GM21381 (cell line): ENCODE measurements around the gene MYBBP1A.

Experiments used
- ATAC-seq: cut with Tn5 transposase; IDR thresholded peaks from one replicate; pipeline ENCODE4 v1.9.1; 2021; ENCODE audit warnings: mild to moderate bottlenecking, moderate library complexity; ENCODE audit not compliant: unreplicated experiment

The MYBBP1A gene

DNA sequence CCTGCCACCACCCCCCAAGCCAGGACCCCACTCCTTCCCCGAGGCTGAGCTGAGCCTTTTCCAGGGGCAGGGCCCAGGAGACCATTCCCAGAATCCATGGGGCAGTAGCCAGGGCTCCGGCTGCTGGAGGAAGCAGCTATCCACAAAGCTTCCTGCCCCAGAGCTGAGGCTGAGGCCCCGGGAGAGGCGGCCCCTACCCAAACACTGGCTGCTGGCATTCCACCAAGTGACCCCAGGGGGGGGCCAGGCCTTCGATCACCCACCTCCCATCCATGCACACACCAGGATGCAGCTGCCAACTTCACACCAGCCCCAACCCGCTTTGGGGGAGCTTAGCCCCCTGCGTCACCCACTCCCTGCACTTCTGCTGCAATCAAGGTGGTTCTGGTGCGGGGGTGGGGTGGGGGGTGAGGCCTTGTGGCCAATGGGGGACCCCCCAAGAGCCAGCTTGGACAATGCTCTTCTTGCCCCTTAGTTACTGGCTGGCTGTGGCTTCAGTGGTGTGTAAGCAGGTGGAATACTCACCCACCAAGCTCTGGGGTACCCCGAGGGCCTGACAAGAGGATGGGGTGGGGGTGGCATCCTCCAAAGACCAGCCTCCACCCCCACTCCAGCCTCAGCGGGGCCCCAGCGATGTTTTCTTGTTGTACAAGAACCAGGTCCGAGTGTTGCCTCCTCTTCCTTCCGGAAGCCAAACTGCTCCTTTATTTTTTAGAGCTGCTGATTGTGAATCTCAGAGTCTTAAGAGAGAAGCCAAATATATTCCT lies 16.8 kb downstream of the MYBBP1A start:
- no peak for ATAC-seq

DNA sequence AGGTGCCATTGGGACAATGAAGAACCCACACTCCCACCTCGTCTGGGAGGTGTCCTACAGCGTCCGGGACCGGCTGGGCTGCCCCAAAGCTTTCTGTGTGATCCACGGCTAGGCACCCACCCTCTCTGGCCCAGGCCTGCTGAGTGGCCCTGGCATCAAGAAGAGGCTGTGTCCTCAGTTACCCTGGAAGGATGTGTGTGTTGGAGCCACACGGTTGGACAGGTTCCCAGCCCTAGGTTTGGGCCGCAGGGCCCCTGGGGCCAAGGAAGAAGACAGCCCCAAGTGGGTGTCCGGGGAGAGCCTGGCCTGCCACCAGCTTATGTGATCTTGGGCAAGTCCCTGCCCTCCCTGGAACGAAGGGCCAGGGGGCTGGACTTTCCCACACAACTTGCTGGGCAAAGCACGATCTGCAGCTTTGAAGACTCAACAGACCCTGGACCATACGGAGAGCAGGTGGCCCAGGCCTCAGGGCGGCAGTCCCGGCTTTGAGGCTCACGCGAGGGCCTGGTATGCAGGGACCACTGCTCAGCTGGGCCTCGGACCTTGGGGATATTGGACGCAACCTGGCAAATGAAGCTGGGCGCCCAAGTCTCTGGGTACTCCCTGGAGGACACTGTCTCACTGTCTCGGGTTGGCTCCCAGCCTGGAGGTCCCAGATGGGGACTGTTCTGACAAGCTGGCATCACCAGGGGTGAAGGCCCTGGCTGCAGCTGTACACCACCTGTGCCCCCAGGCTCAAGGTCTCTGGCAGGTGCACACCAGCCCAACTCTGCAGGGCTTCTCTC lies 17.5 kb downstream of the MYBBP1A start:
- no peak for ATAC-seq

DNA sequence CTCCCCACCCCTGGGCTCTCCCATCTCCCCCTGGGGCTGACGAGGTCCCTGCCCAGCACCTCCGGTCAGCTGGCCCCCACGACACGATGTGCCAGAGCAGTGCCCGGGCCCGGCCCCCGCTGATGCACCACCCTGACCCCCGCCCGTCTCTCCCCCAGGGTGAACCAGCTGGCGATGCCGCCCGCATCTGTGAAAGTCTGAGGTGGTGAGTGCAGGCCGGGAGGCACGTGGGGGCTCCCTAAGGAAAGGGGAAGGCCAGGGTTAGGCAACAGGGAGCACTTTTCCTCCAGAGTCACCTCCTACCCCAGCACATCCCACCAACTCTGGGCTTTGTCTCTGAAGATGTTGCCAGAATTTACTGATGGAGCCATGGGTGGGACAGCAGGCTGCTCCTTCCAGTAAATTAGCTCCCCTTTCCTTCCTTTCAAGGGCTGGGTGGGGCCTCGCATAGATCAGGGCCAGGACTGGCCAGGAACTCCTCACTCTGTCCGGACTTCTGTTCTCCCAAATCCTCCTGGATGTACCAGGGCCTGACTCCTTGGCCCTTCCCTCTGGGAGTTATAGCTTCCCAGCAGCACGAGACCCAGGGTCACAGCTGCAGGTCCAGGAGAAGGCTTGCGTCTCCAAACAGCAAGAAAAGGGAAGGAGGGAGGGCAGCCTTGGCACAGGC lies 18.3 kb downstream of the MYBBP1A start:
- no peak for ATAC-seq

DNA sequence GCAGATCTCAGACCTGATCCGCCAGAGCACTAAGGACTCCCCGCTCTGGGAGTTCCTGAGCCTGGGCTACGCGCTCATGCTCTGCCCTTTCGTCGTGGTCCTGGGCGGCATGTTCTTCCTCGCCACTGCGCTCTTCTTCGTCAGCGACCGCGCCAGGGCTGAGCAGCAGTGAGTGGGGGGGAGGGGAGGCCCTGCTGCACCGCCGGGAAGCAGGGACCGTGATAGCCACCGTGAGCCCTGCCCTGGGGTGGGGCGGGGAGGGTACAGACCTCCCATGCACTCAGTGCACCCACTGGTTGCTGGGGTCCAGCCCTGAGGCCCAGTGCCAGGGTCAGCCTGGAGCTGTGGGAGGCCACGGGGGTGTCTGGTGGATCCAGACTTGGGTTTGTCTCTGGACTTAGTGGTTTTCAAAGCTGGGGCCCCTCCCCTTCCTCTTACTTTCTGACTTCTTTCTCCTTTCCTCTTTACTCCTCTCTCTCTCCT lies 18.9 kb downstream of the MYBBP1A start:
- no peak for ATAC-seq

DNA sequence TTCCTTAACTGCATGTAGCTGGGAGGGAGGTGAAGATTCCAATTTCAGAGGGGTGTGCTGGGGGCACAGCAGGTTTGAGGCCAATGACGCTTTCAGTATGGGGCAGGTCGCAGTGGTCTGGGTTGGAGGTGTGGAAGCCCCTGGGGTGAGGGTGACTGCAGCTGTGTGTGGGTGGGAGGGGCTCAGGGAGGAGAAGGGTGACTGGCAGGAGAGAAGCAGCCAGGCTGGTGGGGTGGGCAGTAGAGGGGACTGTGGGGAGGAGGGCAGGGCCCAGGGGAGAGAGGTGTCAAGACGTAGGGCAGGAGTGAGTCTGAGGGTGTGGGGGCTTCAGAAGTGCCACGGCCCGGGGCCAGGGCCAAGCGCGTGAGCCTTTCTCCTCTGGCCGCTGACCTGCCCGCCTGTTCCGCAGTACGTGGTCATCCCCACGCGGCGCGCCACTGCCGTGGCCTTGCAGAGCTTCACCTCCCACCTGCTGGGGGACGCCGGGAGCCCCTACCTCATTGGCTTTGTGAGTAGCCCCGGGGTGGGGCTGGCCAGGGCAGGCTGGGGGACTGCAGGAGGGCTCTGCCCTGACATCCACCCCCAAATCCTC lies 19.4 kb downstream of the MYBBP1A start:
- ATAC-seq: no peak

DNA sequence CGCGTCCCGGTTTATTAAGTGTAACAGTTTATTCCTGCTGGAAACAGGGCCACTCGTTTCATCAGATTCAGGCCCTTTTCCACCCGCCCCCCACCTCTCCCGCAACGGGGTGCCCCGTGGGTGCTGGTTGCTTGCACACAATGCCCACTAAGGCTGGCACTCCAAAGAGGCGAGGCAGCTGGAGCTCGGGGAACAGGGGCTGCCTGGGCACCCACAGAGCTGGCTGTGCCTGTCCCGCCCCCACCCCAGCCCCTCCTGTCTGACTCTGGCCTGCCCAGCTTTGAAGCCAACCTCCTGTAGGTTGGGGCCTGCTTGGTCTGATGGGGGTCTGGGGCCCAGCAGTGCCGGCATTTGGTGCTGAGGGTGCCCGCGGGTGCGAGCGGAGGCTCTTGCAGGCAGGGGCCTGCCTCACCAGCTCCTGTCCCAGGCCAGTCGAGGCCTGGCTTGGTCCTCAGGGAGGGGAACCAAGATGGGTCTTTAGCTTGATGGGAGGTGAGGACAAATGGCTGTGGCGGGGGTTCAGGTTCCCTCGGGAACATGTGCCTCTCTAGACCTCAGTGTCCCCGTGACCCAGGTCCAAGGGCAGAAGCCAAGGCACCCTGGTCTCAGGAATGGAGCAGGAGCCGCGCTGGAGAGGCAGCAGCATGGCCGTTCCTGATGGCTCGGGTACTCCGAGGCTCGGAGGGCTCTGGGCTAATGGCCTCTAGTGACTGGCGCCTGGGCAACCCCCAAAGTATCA lies 20.1 kb downstream of the MYBBP1A start:
- no peak for ATAC-seq

DNA sequence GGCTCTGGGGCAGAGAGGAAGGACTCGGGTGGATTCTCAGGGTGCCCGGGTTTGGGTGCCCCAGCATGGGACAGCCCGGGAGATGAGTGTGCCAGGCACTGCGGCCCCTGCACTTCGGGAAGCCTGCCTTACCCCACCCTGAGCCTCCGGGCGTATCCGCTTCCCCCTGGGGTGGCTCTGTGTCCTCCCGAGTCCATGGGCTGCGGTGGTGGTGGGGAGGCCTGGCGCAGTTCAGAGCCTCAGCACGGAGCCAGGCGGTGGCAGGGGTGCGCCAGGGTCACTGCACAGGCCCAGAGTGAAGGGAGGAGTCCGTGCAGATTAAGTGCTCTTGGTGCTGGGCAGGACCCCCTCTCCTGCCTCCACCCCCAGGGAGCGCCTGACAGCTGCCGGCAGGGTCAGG lies 20.7 kb downstream of the MYBBP1A start:
- ATAC-seq: no peak

DNA sequence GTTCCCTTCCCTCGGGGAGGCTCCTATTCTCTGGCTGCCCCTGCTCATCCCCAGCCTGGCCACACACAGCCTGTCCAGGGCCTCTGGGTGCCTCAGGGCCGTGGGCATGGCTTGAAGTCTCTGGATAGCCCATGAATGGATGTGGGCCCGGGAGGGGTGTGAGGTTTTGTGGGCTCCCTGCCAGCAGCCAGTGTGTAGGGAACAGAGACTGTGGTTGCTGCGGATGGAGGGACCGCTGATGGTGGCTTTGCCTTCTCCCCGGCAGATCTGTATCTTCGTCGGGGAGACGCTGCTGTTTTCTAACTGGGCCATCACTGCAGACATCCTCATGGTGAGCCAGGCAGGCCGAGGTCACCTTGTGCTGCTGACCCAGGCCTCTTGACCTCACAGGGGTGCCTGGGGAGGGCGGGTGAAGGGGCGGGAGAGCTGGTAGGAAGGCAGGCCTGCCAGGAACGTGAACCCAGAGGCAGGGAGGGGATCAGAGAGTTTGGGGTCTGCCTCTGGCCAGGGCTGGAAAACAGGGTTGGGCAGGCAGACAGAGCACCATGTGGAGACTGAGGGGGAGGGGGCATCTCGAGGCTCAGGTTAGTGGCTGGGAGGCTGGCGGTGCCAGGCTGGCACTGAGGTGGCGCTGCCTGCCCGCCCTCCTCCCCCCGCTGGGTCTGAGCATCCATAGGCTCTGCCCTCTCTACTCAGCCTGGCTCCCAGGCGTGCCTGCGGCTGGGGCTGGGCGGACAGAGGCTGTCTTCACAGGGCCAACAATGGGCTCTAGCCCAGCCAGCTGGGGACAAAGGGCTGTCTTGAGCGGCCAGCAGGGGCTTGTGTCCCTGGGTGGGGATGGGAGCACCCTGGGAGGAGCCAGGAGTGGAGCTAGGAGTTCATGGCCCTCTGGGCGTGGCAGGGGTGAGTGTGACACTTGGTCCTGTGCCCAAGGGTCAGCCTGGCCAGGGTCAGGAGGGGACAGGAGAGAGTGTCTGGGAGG lies 21.4 kb downstream of the MYBBP1A start:
- ATAC-seq: no peak

DNA sequence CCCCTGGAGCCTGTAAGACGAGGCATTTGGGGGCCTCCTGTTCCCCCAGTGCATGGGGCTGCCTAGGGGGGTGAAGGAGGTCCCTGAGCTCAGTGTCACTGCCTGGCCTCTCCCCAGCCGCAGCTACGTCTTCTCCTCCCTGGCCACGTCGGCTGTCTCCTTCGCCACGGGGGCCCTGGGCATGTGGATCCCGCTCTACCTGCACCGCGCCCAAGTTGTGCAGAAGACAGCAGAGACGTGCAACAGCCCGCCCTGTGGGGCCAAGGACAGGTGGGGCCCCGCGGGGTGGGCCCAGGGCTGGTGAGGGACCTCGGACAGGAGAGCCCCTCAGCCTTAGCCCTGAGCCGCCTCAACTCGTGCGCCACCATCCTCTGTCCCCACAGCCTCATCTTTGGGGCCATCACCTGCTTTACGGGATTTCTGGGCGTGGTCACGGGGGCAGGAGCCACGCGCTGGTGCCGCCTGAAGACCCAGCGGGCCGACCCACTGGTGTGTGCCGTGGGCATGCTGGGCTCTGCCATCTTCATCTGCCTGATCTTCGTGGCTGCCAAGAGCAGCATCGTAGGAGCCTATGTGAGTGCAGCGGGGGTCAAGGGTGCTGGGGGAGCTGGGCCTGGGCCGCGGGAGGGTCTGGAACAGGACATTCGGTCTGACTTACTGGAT lies 22.2 kb downstream of the MYBBP1A start:
- ATAC-seq: no peak

DNA sequence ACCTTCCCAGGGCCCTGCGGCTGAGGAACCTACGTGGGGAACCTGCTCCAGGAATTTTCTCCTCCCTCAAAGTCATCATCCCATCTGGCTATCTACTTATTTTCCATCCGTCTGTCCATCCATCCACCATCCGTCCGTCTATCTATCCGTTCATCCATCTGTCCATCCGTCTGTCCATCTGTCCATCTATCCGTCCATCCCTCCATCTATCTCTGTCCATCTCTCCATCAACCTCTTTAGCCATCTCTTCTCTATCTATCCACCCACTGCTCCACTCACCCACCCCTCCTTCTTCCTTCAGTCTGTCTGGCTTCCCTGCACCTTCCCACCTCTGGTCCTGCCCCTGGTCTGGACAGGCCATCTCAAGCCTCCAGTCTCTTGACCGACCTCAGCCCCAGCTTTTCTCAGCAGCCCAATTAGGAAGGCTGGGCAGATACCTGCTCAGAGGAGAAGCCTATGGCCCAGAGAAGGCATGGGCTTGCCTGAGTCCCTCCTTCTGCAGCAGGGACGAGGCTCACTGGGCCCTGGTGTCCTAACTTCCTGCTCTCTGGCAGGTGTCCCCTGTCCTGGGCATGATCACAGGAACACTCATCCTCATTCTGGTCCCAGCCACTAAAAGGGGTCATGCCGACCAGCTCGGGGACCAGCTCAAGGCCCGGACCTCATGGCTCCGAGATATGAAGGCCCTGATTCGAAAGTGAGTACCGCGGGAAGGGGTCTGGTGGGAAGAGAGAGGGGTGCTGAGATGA lies 23.0 kb downstream of the MYBBP1A start:
- ATAC-seq: no peak

DNA sequence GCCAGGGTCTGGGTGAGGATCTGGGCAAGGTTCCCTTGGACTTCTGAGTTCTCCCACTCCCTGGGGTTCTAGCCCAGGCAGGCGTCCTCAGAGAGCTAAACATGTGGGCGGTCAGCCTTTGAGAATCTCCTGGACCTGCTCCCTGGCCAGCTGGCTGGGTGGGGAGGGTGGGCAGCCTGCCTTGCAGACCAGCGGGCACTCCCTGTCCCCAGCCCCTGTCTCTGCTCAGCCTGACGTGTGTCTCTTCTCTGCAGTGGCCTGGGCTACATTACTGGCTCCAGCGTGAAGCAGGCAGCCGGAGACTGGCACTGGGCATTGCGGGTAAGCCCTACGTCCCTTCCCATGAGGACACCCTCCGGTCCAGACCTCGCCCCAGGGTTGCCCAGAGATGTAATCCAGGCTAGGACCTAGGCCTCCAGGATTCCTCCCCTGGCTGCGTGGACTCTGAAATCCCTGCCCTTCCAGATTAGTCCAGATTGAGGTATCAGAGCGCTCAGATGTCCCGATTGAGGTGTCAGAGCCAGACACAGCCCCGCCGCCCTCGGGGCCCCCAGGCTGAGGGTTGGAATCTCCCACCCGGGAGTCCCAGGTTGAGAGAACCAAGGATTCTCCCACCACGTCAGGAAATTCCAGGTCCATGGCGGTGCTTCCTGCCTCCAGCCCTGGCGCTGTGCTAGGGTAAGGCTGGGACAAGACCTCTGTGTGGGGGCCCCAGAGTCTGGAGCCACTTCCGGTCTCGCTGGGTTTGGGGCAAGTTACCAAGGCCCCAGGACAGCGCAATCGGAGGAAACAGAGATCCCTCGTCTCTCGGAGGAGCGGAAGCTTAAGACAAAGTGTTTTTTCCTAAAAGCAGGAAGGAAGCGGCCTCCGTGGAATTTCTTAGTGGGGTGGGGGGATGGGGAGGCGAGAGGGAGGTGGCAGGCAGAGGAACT lies 24.1 kb downstream of the MYBBP1A start:
- no peak for ATAC-seq

DNA sequence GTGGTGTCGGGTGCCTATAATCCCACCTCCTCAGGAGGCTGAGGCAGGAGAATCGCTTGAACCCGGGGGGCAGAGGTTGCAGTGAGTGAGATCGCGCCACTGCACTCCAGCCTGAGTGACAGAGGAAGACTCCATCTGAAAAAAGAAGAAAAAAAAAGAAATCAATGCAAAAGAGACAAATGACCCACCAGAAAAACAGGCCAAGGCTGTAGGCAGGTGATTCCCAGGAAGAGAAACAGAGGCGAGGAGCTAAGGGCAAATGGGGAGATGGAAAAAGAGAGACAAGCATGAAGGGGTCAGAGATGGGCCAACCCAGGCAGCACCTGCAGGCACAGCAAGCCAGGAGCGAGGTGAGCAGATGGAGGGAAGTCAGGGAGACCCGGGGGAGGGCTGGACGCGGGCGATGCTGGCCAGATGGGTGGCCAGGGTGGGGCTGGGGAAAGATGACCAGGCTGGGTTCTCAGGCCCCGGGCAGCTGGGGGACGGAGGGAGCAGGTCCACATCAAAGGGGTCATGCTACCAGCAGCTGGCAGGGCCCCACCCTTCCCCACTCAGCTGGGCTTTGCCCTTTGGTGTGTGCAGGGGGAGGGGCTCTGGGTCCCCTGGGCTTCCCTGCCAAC lies 25.5 kb downstream of the MYBBP1A start:
- no peak for ATAC-seq

DNA sequence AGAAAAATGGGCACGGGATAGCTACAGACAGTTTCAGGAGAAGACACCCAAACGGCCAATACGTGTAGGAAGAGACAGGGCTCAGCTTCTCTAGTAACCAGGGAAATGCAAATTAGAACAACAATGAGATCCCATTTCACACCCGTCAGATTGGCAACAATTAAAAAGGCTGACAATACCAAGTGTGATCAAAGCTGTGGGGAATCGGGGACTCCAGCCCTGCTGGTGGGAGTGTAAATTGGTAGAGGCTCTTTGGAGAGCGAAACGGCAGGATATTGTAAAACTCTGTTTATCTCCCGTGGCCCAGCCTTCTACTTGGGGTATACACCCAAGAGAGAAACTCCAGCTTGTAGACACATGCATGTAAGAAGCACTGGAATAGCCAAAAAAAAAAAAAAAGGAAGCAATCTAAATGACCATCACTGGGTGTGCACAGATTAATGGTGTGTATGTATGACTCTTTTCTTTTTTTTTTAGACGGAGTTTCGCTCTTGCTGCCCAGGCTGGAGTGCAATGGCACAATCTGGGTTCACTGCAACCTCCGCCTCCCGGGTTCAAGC lies 27.5 kb downstream of the MYBBP1A start:
- ATAC-seq: no peak

DNA sequence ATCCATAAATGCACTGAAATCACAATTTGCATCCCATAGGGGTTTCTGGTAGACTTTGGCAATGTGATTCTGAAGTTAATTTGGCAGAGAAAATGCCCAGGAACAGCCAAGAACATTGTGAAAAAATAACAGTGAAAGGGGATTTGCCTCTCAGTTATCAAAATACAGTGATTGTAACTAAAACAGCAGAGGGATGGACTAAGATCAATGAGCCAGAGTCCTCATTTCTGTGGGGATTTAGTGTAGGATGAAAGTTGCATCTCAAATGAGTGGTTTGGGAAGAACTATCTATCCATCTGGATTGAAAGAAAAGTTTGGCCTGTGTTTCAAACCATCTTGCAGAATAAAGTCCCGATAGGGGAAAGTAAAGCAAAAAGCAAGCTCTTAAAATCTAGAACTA lies 28.1 kb downstream of the MYBBP1A start:
- no peak for ATAC-seq

DNA sequence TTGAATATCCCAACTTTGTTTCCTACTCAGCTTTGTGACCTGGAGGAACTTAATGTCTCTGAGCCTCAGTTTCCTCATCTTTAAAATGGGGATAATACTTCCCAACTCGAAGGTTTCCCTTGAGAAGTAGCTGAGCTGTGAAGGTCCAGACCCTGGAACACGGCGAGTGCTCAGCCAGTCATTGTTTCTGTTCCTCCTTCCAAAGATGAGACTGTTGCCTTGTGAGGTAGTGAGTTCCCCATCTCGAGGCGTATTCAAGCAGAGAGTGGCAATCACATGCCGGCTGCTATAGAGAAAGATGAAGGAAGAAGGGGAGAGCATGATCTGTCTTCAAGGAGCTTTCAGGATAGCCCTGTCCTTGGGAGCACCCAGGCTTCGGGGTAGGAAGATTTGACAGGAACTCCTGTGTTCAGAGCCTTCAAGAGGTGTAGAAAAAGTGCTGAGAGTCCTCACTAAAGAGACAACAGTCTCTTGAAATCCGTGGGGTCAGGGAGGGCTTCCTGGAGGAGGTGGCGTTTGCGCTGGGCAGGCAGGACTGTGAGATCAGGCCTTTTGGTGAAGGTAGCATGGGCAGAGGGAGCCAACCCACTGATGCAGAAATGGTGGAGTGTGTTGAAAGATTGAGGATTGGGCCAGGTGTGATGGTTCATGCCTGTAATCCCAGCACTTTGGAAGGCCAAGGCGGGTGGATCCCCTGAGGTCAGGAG lies 29.3 kb downstream of the MYBBP1A start:
- no peak for ATAC-seq

DNA sequence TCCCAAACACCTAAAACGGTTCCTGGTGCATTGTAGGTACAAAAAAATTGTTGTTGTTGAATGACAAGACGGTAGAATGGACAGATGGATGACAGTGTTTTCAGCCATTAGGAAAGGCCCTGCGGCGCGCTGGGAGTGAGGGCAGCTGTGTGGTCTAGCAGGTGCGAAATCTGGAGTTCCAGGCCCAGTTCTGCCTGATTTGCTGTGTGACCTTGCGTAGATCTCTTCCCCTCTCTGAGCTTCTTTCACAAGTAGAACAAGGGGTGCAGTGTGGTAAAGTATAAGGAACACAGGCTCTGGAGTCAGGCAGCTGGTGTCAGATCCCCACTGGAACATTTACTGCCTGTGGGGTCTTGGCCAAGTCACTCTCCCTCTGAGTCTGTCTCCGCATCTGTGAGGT lies 31.2 kb downstream of the MYBBP1A start:
- no peak for ATAC-seq
